HepG2 (cell line): ENCODE results near the gene MEG3. TPM values are rescaled to one million over a fixed set of nuclear protein-coding genes. Genes with fewer than 3 reads are reported as not detected.

Experiments used
- FLYWCH1 ChIP-seq: sonication (generic); formaldehyde crosslinking; IDR thresholded peaks from 2 replicates; pipeline ENCODE4 v1.8.1; 2023; ENCODE audit warnings: mild to moderate bottlenecking, missing genetic modification reagents
- HNF4G ChIP-seq, 2 experiments: sonication (generic) in 1 of 2; formaldehyde crosslinking in 1 of 2; IDR thresholded peaks; 2 replicates each; pipeline versions ENCODE4 v1.4.0 to v1.6.1; 2011 to 2020; ENCODE audit warnings: borderline replicate concordance in 2 of 2, low read depth in 2 of 2, mild to moderate bottlenecking in 2 of 2, low read length in 1 of 2, missing genetic modification reagents in 1 of 2, moderate library complexity in 1 of 2
- HOXA9 ChIP-seq: sonication (generic); formaldehyde crosslinking; IDR thresholded peaks from 2 replicates; pipeline ENCODE4 v1.8.1; 2022; ENCODE audit warnings: missing genetic modification reagents, mild to moderate bottlenecking, moderate library complexity, borderline replicate concordance
- KDM6A ChIP-seq: IDR thresholded peaks from 2 replicates; pipeline ENCODE4 v1.6.1; 2016; ENCODE audit warnings: low read depth
- LCORL ChIP-seq, 2 experiments: fragments of 450-650 bp in 1 of 2; sonication (generic) in 1 of 2; formaldehyde crosslinking in 1 of 2; IDR thresholded peaks; 2 replicates each; pipeline versions ENCODE4 v1.5.0 to v1.6.1; 2017 to 2020; ENCODE audit warnings: antibody characterized with exemption in 1 of 2, missing genetic modification reagents in 1 of 2
- MAF1 ChIP-seq: sonication (generic); formaldehyde crosslinking; IDR thresholded peaks from 2 replicates; pipeline ENCODE4 v1.5.0; 2020; ENCODE audit warnings: missing genetic modification reagents, borderline replicate concordance
- MTA1 ChIP-seq: sonication (generic); formaldehyde crosslinking; IDR thresholded peaks from 2 replicates; pipeline ENCODE4 v1.4.0; 2020; ENCODE audit warnings: missing genetic modification reagents, mild to moderate bottlenecking, borderline replicate concordance
- PHF21A ChIP-seq: sonication (generic); formaldehyde crosslinking; IDR thresholded peaks from 2 replicates; pipeline ENCODE4 v1.5.0; 2020; ENCODE audit warnings: mild to moderate bottlenecking, missing genetic modification reagents
- PHF8 ChIP-seq: sonication (generic); formaldehyde crosslinking; IDR thresholded peaks from 2 replicates; pipeline ENCODE4 v1.5.0; 2020; ENCODE audit warnings: missing genetic modification reagents
- SALL1 ChIP-seq: sonication (generic); formaldehyde crosslinking; IDR thresholded peaks from 2 replicates; pipeline ENCODE4 v1.8.0; 2022; ENCODE audit warnings: mild to moderate bottlenecking, missing genetic modification reagents
- YY1 ChIP-seq: IDR thresholded peaks from 2 replicates; pipeline ENCODE4 v1.6.1; 2011; ENCODE audit warnings: low read length, low read depth, moderate library complexity, mild to moderate bottlenecking; ENCODE audit not compliant: insufficient read depth, insufficient replicate concordance
- ZBTB33 ChIP-seq: sonication (generic); formaldehyde crosslinking; IDR thresholded peaks from 2 replicates; pipeline ENCODE4 v1.4.0; 2020; ENCODE audit warnings: missing genetic modification reagents
- ZFX ChIP-seq: sonication (generic); formaldehyde crosslinking; IDR thresholded peaks from 2 replicates; pipeline ENCODE4 v1.4.0; 2020; ENCODE audit warnings: mild to moderate bottlenecking, low read depth, missing genetic modification reagents, moderate library complexity
- ZIK1 ChIP-seq: sonication (generic); formaldehyde crosslinking; IDR thresholded peaks from 2 replicates; pipeline ENCODE4 v1.5.0; 2020; ENCODE audit warnings: mild to moderate bottlenecking, low read depth, missing genetic modification reagents, borderline replicate concordance
- ZNF337 ChIP-seq: sonication (generic); formaldehyde crosslinking; IDR thresholded peaks from 2 replicates; pipeline ENCODE4 v1.5.1; 2020; ENCODE audit warnings: missing genetic modification reagents, low read depth, mild to moderate bottlenecking, borderline replicate concordance
- ZNF354B ChIP-seq: sonication (generic); formaldehyde crosslinking; IDR thresholded peaks from 2 replicates; pipeline ENCODE4 v1.8.0; 2022; ENCODE audit warnings: mild to moderate bottlenecking, missing genetic modification reagents
- ZNF577 ChIP-seq: sonication (generic); formaldehyde crosslinking; IDR thresholded peaks from 2 replicates; pipeline ENCODE4 v1.4.0; 2020; ENCODE audit warnings: mild to moderate bottlenecking, low read depth, missing genetic modification reagents, borderline replicate concordance
- ZNF597 ChIP-seq: sonication (generic); formaldehyde crosslinking; IDR thresholded peaks from 2 replicates; pipeline ENCODE4 v1.5.0; 2020; ENCODE audit warnings: missing genetic modification reagents
- polyA plus RNA-seq, 8 experiments: library from polyadenylated mRNA; depleted of rRNA in 3 of 8; stranded (reverse) in 7 of 8; unstranded in 1 of 8; fragments of >200 nt; fragmentation: Illumina TruSeq in 4 of 8; extraction: Trizol in 4 of 8; gene quantifications; 2 replicates each; pipeline versions ENCODE4 v1.2.1 to v1.2.3, GENCODE V29; 2011 to 2016; ENCODE audit warnings: low read depth in 4 of 8, missing spikeins in 1 of 8, mixed read lengths in 1 of 8; ENCODE audit not compliant: insufficient read depth in 1 of 8
- total RNA-seq, 5 experiments: library from RNA; depleted of rRNA; stranded (reverse); fragments of >200 nt; fragmentation: Illumina TruSeq; extraction: Trizol; gene quantifications; 2 replicates each; pipeline ENCODE4 v1.2.3, GENCODE V29; 2016; ENCODE audit warnings: low read depth in 1 of 5
- TF ChIP-seq, protein P1 (sequence below): IDR thresholded peaks from 2 replicates; pipeline ENCODE4 v1.6.1; 2016; ENCODE audit warnings: mild to moderate bottlenecking
- TF ChIP-seq, protein P2 (sequence below): sonication (generic); formaldehyde crosslinking; IDR thresholded peaks from 2 replicates; pipeline ENCODE4 v1.4.0; 2020; ENCODE audit warnings: missing genetic modification reagents, borderline replicate concordance

MEG3 gene
- total and polyA plus RNA-seq, 2 of the 13 experiments (the other 11 are each of a cell fraction or from before 2014, with no cell fraction given), result 0.17 TPM; not detected in 1

DNA sequence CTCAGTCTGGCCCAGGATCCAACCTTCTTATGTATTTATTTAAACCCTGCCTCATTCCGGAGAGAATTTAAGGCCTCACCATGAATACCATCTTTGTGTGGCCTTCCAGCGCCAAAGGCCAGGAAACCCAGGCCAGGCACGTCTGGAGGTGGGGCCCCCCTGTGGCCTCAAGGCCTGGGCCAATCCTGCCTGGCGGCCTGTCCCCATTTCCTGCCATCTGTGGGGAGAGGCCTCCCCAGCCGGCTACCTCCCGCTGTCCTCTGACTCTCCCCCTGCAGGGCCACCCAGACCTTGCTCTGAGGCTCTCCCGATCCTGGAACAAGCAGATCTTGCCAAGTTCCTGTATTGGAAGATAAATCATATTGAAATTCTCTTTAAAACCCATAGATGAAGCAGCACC, 37.4 kb upstream of the MEG3 start (continued):
- no peak for TF ChIP-seq ZIK1 (CRISPR knock-in tag)
- no peak for TF ChIP-seq FLYWCH1 (CRISPR knock-in tag)
- 0 out of 2 replicates have a peak, but pooled peaks have one; percentile 54 for TF ChIP-seq MTA1 (CRISPR knock-in tag)
- TF ChIP-seq ZBTB33 (CRISPR knock-in tag), result peak; percentile 99
- TF ChIP-seq ZFX (CRISPR knock-in tag), result peak; percentile 66
- no peak for TF ChIP-seq ZNF337 (CRISPR knock-in tag)
- TF ChIP-seq, protein P1, sequence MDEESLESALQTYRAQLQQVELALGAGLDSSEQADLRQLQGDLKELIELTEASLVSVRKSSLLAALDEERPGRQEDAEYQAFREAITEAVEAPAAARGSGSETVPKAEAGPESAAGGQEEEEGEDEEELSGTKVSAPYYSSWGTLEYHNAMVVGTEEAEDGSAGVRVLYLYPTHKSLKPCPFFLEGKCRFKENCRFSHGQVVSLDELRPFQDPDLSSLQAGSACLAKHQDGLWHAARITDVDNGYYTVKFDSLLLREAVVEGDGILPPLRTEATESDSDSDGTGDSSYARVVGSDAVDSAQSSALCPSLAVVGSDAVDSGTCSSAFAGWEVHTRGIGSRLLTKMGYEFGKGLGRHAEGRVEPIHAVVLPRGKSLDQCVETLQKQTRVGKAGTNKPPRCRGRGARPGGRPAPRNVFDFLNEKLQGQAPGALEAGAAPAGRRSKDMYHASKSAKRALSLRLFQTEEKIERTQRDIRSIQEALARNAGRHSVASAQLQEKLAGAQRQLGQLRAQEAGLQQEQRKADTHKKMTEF (CRISPR knock-in tag), result no peak; the same call in 1 of the 2 replicates
- TF ChIP-seq ZNF597 (CRISPR knock-in tag), result no peak
- TF ChIP-seq, protein P2, sequence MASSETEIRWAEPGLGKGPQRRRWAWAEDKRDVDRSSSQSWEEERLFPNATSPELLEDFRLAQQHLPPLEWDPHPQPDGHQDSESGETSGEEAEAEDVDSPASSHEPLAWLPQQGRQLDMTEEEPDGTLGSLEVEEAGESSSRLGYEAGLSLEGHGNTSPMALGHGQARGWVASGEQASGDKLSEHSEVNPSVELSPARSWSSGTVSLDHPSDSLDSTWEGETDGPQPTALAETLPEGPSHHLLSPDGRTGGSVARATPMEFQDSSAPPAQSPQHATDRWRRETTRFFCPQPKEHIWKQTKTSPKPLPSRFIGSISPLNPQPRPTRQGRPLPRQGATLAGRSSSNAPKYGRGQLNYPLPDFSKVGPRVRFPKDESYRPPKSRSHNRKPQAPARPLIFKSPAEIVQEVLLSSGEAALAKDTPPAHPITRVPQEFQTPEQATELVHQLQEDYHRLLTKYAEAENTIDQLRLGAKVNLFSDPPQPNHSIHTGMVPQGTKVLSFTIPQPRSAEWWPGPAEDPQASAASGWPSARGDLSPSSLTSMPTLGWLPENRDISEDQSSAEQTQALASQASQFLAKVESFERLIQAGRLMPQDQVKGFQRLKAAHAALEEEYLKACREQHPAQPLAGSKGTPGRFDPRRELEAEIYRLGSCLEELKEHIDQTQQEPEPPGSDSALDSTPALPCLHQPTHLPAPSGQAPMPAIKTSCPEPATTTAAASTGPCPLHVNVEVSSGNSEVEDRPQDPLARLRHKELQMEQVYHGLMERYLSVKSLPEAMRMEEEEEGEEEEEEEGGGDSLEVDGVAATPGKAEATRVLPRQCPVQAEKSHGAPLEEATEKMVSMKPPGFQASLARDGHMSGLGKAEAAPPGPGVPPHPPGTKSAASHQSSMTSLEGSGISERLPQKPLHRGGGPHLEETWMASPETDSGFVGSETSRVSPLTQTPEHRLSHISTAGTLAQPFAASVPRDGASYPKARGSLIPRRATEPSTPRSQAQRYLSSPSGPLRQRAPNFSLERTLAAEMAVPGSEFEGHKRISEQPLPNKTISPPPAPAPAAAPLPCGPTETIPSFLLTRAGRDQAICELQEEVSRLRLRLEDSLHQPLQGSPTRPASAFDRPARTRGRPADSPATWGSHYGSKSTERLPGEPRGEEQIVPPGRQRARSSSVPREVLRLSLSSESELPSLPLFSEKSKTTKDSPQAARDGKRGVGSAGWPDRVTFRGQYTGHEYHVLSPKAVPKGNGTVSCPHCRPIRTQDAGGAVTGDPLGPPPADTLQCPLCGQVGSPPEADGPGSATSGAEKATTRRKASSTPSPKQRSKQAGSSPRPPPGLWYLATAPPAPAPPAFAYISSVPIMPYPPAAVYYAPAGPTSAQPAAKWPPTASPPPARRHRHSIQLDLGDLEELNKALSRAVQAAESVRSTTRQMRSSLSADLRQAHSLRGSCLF (CRISPR knock-in tag), result no peak
- no peak for TF ChIP-seq YY1
- no peak for TF ChIP-seq KDM6A (CRISPR knock-in tag)
- TF ChIP-seq SALL1 (CRISPR knock-in tag), result peak; percentile 27; the same call in 1 of the 2 replicates
- no peak for TF ChIP-seq PHF8 (CRISPR knock-in tag)
- TF ChIP-seq MAF1, result no peak
- TF ChIP-seq ZNF354B (CRISPR knock-in tag), result no peak
- TF ChIP-seq LCORL (IDR thresholded peaks at IDR 0.05), result no peak
- no peak for TF ChIP-seq LCORL (CRISPR knock-in tag; IDR thresholded peaks at IDR 0.05)
- no peak for TF ChIP-seq HNF4G (IDR thresholded peaks at IDR 0.05; ENCODE audit: borderline replicate concordance, low read depth, low read length)
- no peak for TF ChIP-seq HNF4G (CRISPR knock-in tag; IDR thresholded peaks at IDR 0.05; ENCODE audit: borderline replicate concordance, low read depth)
- no peak for TF ChIP-seq HOXA9
- peak; percentile 40; the same call in 1 of the 2 replicates for TF ChIP-seq PHF21A
- TF ChIP-seq ZNF577 (CRISPR knock-in tag), result no peak
